Measurements from ENCODE around the gene RASAL2. TPM values are rescaled to one million over a fixed set of nuclear protein-coding genes. Genes with fewer than 3 reads are reported as not detected.

The RASAL2 gene
- total and polyA plus RNA-seq, 9 of the 15 experiments (the other 6 are each of a cell fraction or from before 2014, with no cell fraction given), result 0.13 to 1.0 (median 0.62) TPM

DNA sequence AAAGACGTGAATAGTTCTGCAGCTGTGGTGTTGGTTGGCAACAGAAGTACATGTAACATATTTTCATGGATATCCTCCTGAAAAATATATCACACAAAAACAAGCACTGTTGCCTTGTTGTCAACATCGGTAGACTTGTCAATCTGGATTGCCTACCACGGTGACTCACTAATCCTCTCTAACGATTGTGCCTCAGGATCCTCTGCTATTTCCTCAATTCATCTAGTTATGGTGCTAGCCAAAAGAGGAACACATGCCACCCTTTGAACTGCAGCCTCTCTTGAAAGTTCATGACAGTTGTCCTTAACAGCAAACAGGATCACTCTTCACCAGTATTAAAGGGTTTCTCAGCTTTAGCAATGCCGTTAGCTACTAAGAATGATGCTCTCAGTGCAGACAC is 25.7 kb downstream of the RASAL2 start:
- in situ Hi-C loops (cut with MboI), result no loop called here
- no peak overlapping the region for H3K4me3 ChIP-seq
- H3K9me1 ChIP-seq (ENCODE audit: control insufficient read depth, insufficient read depth, low read length), result no peaks in the 10 kb centered on the region
- no peaks in the 10 kb centered on the region for H3K9me3 ChIP-seq (replicated peaks; ENCODE audit: control insufficient read depth, insufficient read depth, low read depth, low read length)
- no TSS peak for BruUV-seq (replicated peaks)
- no peak for FAIRE-seq
- ChIA-PET POLR2A (no interaction called here), CTCF (ENCODE audit: low intra/inter-chr PET ratio) (no interaction called here)
- no peak for DNase-seq (ENCODE audit: extremely low read depth in 1 of 4, low spot score in 3 of 4)
- no peaks in the 10 kb centered on the region for H3K4me1 ChIP-seq (replicated peaks in 1 of 2; ENCODE audit: control insufficient read depth in 2 of 2, insufficient read depth in 2 of 2, low read length in 2 of 2)
- H3K36me3 ChIP-seq (ENCODE audit: control insufficient read depth, insufficient read depth, low read length), result no peaks in the 10 kb centered on the region
- H4K20me1 ChIP-seq (replicated peaks; ENCODE audit: control insufficient read depth, insufficient read depth, low read length), result no peaks in the 10 kb centered on the region
- intact Hi-C loops (cut with micrococcal nuclease), result no loop called here
- no peak overlapping the region for H3K9ac ChIP-seq (ENCODE audit: insufficient read depth in 1 of 2, low read depth in 2 of 2, low read length in 2 of 2)
- no peak overlapping the region for H2AFZ ChIP-seq (ENCODE audit: low read depth, low read length)
- H3K4me2 ChIP-seq (ENCODE audit: insufficient read depth, low read length), result no peak overlapping the region
- H3K79me2 ChIP-seq (ENCODE audit: control insufficient read depth, insufficient read depth, low read length), result no peaks in the 10 kb centered on the region
- WGBS (ENCODE audit: insufficient coverage, low coverage, missing lambda C conversion rate), result 0% methylated on average over 5 of the region's 5 CpGs
- H3K27ac ChIP-seq (ENCODE audit: extremely low read depth, low read depth, low read length), result no peak overlapping the region
- no peak for ATAC-seq
- H3K27me3 ChIP-seq (ENCODE audit: control insufficient read depth in 2 of 2, insufficient read depth in 2 of 2, low read length in 2 of 2), result no peaks in the 10 kb centered on the region
- TF ChIP-seq SAFB (IDR thresholded peaks at IDR 0.05; ENCODE audit: borderline replicate concordance, low read depth, low read length) (no peak), ZNF696 (CRISPR knock-in tag; conservative IDR thresholded peaks at IDR 0.05) (no peak), ZBED1 (IDR thresholded peaks at IDR 0.05) (no peak), SMARCA5 (IDR thresholded peaks at IDR 0.05) (no peak), ZKSCAN3 (CRISPR knock-in tag; IDR thresholded peaks at IDR 0.05) (no peak), CHD7 (IDR thresholded peaks at IDR 0.05; ENCODE audit: low read depth, low read length) (no peak)
- TF ChIP-seq, protein P1, sequence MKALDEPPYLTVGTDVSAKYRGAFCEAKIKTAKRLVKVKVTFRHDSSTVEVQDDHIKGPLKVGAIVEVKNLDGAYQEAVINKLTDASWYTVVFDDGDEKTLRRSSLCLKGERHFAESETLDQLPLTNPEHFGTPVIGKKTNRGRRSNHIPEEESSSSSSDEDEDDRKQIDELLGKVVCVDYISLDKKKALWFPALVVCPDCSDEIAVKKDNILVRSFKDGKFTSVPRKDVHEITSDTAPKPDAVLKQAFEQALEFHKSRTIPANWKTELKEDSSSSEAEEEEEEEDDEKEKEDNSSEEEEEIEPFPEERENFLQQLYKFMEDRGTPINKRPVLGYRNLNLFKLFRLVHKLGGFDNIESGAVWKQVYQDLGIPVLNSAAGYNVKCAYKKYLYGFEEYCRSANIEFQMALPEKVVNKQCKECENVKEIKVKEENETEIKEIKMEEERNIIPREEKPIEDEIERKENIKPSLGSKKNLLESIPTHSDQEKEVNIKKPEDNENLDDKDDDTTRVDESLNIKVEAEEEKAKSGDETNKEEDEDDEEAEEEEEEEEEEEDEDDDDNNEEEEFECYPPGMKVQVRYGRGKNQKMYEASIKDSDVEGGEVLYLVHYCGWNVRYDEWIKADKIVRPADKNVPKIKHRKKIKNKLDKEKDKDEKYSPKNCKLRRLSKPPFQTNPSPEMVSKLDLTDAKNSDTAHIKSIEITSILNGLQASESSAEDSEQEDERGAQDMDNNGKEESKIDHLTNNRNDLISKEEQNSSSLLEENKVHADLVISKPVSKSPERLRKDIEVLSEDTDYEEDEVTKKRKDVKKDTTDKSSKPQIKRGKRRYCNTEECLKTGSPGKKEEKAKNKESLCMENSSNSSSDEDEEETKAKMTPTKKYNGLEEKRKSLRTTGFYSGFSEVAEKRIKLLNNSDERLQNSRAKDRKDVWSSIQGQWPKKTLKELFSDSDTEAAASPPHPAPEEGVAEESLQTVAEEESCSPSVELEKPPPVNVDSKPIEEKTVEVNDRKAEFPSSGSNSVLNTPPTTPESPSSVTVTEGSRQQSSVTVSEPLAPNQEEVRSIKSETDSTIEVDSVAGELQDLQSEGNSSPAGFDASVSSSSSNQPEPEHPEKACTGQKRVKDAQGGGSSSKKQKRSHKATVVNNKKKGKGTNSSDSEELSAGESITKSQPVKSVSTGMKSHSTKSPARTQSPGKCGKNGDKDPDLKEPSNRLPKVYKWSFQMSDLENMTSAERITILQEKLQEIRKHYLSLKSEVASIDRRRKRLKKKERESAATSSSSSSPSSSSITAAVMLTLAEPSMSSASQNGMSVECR (CRISPR knock-in tag; IDR thresholded peaks at IDR 0.05), result no peak

Data from K562 (cell line).